ENCODE measurements around the gene APOBEC3B.

DNA sequence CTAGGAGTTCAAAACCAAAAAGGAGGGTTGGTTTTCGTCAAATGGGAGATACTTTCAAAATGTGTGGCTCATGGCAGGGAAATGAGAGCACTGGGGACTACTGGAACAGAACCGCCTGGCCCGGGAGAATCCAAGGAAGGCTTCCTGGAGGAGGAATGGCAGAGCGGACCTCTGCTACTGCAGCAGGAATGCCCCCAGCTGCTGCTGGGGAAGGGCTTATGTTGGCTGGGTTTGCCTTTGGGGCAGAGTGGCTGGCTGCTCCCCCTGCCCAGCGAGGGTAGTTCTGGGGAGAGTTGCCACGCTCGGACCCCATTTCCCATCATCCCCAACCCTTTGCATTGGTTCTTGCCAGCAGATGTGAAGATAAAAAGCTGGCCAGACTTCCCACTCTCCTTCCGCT is 35.4 kb upstream of the APOBEC3B start:
- TF ChIP-seq, protein P1, sequence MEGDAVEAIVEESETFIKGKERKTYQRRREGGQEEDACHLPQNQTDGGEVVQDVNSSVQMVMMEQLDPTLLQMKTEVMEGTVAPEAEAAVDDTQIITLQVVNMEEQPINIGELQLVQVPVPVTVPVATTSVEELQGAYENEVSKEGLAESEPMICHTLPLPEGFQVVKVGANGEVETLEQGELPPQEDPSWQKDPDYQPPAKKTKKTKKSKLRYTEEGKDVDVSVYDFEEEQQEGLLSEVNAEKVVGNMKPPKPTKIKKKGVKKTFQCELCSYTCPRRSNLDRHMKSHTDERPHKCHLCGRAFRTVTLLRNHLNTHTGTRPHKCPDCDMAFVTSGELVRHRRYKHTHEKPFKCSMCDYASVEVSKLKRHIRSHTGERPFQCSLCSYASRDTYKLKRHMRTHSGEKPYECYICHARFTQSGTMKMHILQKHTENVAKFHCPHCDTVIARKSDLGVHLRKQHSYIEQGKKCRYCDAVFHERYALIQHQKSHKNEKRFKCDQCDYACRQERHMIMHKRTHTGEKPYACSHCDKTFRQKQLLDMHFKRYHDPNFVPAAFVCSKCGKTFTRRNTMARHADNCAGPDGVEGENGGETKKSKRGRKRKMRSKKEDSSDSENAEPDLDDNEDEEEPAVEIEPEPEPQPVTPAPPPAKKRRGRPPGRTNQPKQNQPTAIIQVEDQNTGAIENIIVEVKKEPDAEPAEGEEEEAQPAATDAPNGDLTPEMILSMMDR (IDR thresholded peaks at IDR 0.05), result no peak
- no peak for TF ChIP-seq POLR2A (IDR thresholded peaks at IDR 0.05)
- no peak for TF ChIP-seq POLR2AphosphoS5 (IDR thresholded peaks at IDR 0.05)
- TF ChIP-seq EP300 (IDR thresholded peaks at IDR 0.05), result no peak

Measured in stomach (tissue), 4 donors.